Gastrocnemius medialis (tissue), 4 donors: Measurements from ENCODE around the gene PCDH12.

Experiments
- CTCF ChIP-seq, 5 experiments: fragments of 450-650 bp in 3 of 5; fragments of 200-600 bp in 2 of 5; sonication (generic) in 2 of 5; IDR thresholded peaks in 4 of 5; conservative IDR thresholded peaks in 1 of 5; 1 replicate in 4 of 5; 2 replicates in 1 of 5; pipeline ENCODE4 v1.5.1; 2016 to 2019; ENCODE audit warnings: antibody characterized with exemption in 5 of 5, mild to moderate bottlenecking in 3 of 5, moderate library complexity in 3 of 5
- POLR2A ChIP-seq, 2 donors: fragments of 450-650 bp; IDR thresholded peaks; one replicate each; pipeline ENCODE4 v1.6.1; 2017; ENCODE audit warnings: antibody characterized with exemption in 2 of 2, mild to moderate bottlenecking in 2 of 2, moderate library complexity in 2 of 2

GRCh38 chr5:141945511-141946051, 12.4 kb downstream of the PCDH12 start:
- TF ChIP-seq CTCF (IDR thresholded peaks at IDR 0.05 in 4 of 5, conservative IDR thresholded peaks at IDR 0.05 in 1 of 5) = no peak
- no peak for TF ChIP-seq POLR2A (IDR thresholded peaks at IDR 0.05)
